ENCODE measurements around the gene RAMP3. TPM values are rescaled to one million over a fixed set of nuclear protein-coding genes. Genes with fewer than 3 reads are reported as not detected.

Gene RAMP3
- total and polyA plus RNA-seq, 10 of the 15 experiments (the other 5 are each of a cell fraction or from before 2014, with no cell fraction given), result not detected

- TF ChIP-seq ZBTB40 (IDR thresholded peaks at IDR 0.05; ENCODE audit: borderline replicate concordance), result peak; percentile 91
- TF ChIP-seq IRF4 (IDR thresholded peaks at IDR 0.05; ENCODE audit: low read depth, low read length), result no peak
- peak; percentile 48 for TF ChIP-seq SIX5 (IDR thresholded peaks at IDR 0.05; ENCODE audit: low read depth, low read length, severe bottlenecking)
- TF ChIP-seq, protein P1, sequence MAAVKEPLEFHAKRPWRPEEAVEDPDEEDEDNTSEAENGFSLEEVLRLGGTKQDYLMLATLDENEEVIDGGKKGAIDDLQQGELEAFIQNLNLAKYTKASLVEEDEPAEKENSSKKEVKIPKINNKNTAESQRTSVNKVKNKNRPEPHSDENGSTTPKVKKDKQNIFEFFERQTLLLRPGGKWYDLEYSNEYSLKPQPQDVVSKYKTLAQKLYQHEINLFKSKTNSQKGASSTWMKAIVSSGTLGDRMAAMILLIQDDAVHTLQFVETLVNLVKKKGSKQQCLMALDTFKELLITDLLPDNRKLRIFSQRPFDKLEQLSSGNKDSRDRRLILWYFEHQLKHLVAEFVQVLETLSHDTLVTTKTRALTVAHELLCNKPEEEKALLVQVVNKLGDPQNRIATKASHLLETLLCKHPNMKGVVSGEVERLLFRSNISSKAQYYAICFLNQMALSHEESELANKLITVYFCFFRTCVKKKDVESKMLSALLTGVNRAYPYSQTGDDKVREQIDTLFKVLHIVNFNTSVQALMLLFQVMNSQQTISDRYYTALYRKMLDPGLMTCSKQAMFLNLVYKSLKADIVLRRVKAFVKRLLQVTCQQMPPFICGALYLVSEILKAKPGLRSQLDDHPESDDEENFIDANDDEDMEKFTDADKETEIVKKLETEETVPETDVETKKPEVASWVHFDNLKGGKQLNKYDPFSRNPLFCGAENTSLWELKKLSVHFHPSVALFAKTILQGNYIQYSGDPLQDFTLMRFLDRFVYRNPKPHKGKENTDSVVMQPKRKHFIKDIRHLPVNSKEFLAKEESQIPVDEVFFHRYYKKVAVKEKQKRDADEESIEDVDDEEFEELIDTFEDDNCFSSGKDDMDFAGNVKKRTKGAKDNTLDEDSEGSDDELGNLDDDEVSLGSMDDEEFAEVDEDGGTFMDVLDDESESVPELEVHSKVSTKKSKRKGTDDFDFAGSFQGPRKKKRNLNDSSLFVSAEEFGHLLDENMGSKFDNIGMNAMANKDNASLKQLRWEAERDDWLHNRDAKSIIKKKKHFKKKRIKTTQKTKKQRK (IDR thresholded peaks at IDR 0.05; ENCODE audit: low read depth, low read length), result no peak
- no peak for TF ChIP-seq SUZ12 (IDR thresholded peaks at IDR 0.05; ENCODE audit: unreplicated experiment)
- 0 out of 2 replicates have a peak, but pooled peaks have one; percentile 46 for TF ChIP-seq HDGF (IDR thresholded peaks at IDR 0.05)
- TF ChIP-seq CBFB (IDR thresholded peaks at IDR 0.05; ENCODE audit: low read depth), result peak; percentile 68
- no peak for TF ChIP-seq PRDM15 (CRISPR knock-in tag; IDR thresholded peaks at IDR 0.05)
- TF ChIP-seq NRF1 (conservative IDR thresholded peaks at IDR 0.05; ENCODE audit: low read depth, low read length), result no peak
- TF ChIP-seq CREB1 (IDR thresholded peaks at IDR 0.05; ENCODE audit: low read depth), result peak; percentile 99
- TF ChIP-seq BACH1 (IDR thresholded peaks at IDR 0.05; ENCODE audit: borderline replicate concordance), result peak; percentile 60
- no peak for TF ChIP-seq WRNIP1 (IDR thresholded peaks at IDR 0.05; ENCODE audit: borderline replicate concordance, low read depth, low read length)
- peak; percentile 23 for TF ChIP-seq PBX3 (IDR thresholded peaks at IDR 0.05; ENCODE audit: insufficient replicate concordance, low read depth, low read length)
These were observed 46.0 kb upstream of the RAMP3 start, which contains the start of gene TBRG4 (continued) for GRCh38 chr7:45111298-45112223.

Measured in GM12878 (cell line).